IMR-90 (cell line): ENCODE results near the gene MUC20. TPM values are rescaled to one million over a fixed set of nuclear protein-coding genes. Genes with fewer than 3 reads are reported as not detected.

Experiments
- ATAC-seq: fragments of 200-7000 bp; cut with Tn5 transposase; 2 replicates; pipeline ENCODE4 v1.9.1; 2020; ENCODE audit warnings: low read depth, mild to moderate bottlenecking, moderate library complexity
- BruUV-seq: library from RNA; stranded (reverse); fragments of 400-500 nt; replicated peaks from 2 replicates; lab custom pipeline; 2021; lab: Mats Ljungman, UMichigan
- CTCF ChIA-PET: fragments of 300-600 bp; formaldehyde crosslinking; extraction: SDS; loops from one replicate; lab custom pipeline; 2021; ENCODE audit warnings: antibody characterized with exemption; lab: Yijun Ruan, JAX
- POLR2A ChIA-PET: fragments of 300-600 bp; sonication (Branson Sonifier 250); formaldehyde crosslinking; loops from one replicate; lab custom pipeline; 2022; ENCODE audit warnings: antibody characterized with exemption; ENCODE audit not compliant: unreplicated experiment; lab: Charles Lee
- DNase-seq: peaks from one replicate; pipeline ENCODE4 v3.0.0; 2013
- H2AFZ ChIP-seq: replicated peaks from 2 replicates; pipeline ENCODE3; 2013; ENCODE audit warnings: low read length, mild to moderate bottlenecking; ENCODE audit not compliant: poor library complexity
- H2AK5ac ChIP-seq: 2 replicates; pipeline ENCODE4 v1.6.1; 2013; ENCODE audit warnings: low read depth, low read length, inconsistent platforms
- H2AK9ac ChIP-seq: replicated peaks from 2 replicates; pipeline ENCODE3; 2013; ENCODE audit warnings: mild to moderate bottlenecking, low read depth, low read length, moderate library complexity; ENCODE audit not compliant: poor library complexity
- H2BK120ac ChIP-seq: 2 replicates; pipeline ENCODE4 v1.6.1; 2013; ENCODE audit warnings: low read depth, low read length, inconsistent platforms
- H2BK15ac ChIP-seq: 3 replicates; pipeline ENCODE4 v1.6.1; 2013; ENCODE audit warnings: low read depth, low read length, inconsistent platforms
- H2BK20ac ChIP-seq: 2 replicates; pipeline ENCODE4 v1.6.1; 2013; ENCODE audit warnings: low read depth, mild to moderate bottlenecking, inconsistent platforms, low read length, moderate library complexity
- H2BK5ac ChIP-seq: 2 replicates; pipeline ENCODE4 v1.6.1; 2013; ENCODE audit warnings: mild to moderate bottlenecking, low read depth, low read length, inconsistent platforms; ENCODE audit not compliant: poor library complexity, severe bottlenecking
- H3K14ac ChIP-seq: replicated peaks from 2 replicates; pipeline ENCODE4 v1.6.1; 2013; ENCODE audit warnings: low read depth, low read length, inconsistent platforms
- H3K18ac ChIP-seq: 2 replicates; pipeline ENCODE4 v1.6.1; 2013; ENCODE audit warnings: low read depth, low read length, control low read depth
- H3K23ac ChIP-seq: 2 replicates; pipeline ENCODE4 v1.6.1; 2013; ENCODE audit warnings: low read depth, low read length, inconsistent platforms
- H3K27ac ChIP-seq: 2 replicates; pipeline ENCODE4 v1.5.1; 2013; ENCODE audit warnings: mild to moderate bottlenecking, control low read depth, low read length; ENCODE audit not compliant: insufficient read depth
- H3K27me3 ChIP-seq: 2 replicates; pipeline ENCODE4 v1.6.1; 2013; ENCODE audit warnings: low read length; ENCODE audit not compliant: control insufficient read depth, insufficient read depth
- H3K36me3 ChIP-seq: 2 replicates; pipeline ENCODE4 v1.6.1; 2013; ENCODE audit warnings: low read length, mixed read lengths; ENCODE audit not compliant: control insufficient read depth, insufficient read depth
- H3K4ac ChIP-seq: 2 replicates; pipeline ENCODE4 v1.6.1; 2013; ENCODE audit warnings: low read depth, low read length, inconsistent platforms
- H3K4me1 ChIP-seq: 2 replicates; pipeline ENCODE4 v1.6.1; 2013; ENCODE audit warnings: low read length, mixed read lengths; ENCODE audit not compliant: control insufficient read depth, insufficient read depth
- H3K4me2 ChIP-seq: 2 replicates; pipeline ENCODE4 v1.6.1; 2013; ENCODE audit warnings: low read depth, mild to moderate bottlenecking, control low read depth, low read length, moderate library complexity
- H3K4me3 ChIP-seq: 2 replicates; pipeline ENCODE4 v1.5.1; 2013; ENCODE audit warnings: low read depth, mild to moderate bottlenecking, control low read depth, low read length, moderate library complexity; ENCODE audit not compliant: insufficient read depth
- H3K56ac ChIP-seq: 2 replicates; pipeline ENCODE4 v1.6.1; 2013; ENCODE audit warnings: low read length, inconsistent platforms; ENCODE audit not compliant: insufficient read depth; ENCODE audit errors: extremely low read depth
- H3K79me1 ChIP-seq, 2 experiments: 2 replicates each; pipeline ENCODE4 v1.6.1; 2013; ENCODE audit warnings: low read length in 2 of 2, inconsistent platforms in 1 of 2, low read depth in 1 of 2
- H3K9ac ChIP-seq: 2 replicates; pipeline ENCODE4 v1.6.1; 2013; ENCODE audit warnings: low read depth, low read length, control low read depth
- H3K9me1 ChIP-seq: 2 replicates; pipeline ENCODE4 v1.6.1; 2013; ENCODE audit warnings: low read length, inconsistent platforms; ENCODE audit not compliant: insufficient read depth
- H3K9me3 ChIP-seq: 2 replicates; pipeline ENCODE4 v1.6.1; 2013; ENCODE audit warnings: low read length; ENCODE audit not compliant: control insufficient read depth, insufficient read depth
- H4K20me1 ChIP-seq: 2 replicates; pipeline ENCODE4 v1.6.1; 2013; ENCODE audit warnings: low read length, inconsistent platforms; ENCODE audit not compliant: insufficient read depth
- H4K5ac ChIP-seq: 2 replicates; pipeline ENCODE4 v1.6.1; 2013; ENCODE audit warnings: mild to moderate bottlenecking, low read depth, low read length, control low read depth
- H4K8ac ChIP-seq, 2 experiments: 2 replicates each; pipeline ENCODE4 v1.6.1; 2013; ENCODE audit warnings: low read depth in 2 of 2, low read length in 2 of 2, control low read depth in 1 of 2, inconsistent platforms in 1 of 2
- H4K91ac ChIP-seq: 2 replicates; pipeline ENCODE4 v1.6.1; 2013; ENCODE audit warnings: low read depth, low read length, inconsistent platforms; ENCODE audit not compliant: insufficient read depth
- BHLHE40 ChIP-seq: fragments of 150-350 bp; IDR thresholded peaks from 2 replicates; pipeline ENCODE4 v1.6.1; 2016; ENCODE audit warnings: mild to moderate bottlenecking, low read depth, low read length
- CEBPB ChIP-seq: IDR thresholded peaks from 2 replicates; pipeline ENCODE4 v1.6.1; 2012; ENCODE audit warnings: low read depth, low read length, improper control_type of control experiment
- RCOR1 ChIP-seq: IDR thresholded peaks from 2 replicates; pipeline ENCODE4 v1.6.1; 2012; ENCODE audit warnings: mild to moderate bottlenecking, low read length, improper control_type of control experiment; ENCODE audit not compliant: insufficient replicate concordance
- RFX5 ChIP-seq: IDR thresholded peaks from 2 replicates; pipeline ENCODE4 v1.8.0; 2012; ENCODE audit warnings: low read depth, mild to moderate bottlenecking, low read length, moderate library complexity
- WGBS, 2 experiments: methylation state at CpG; one replicate each; pipeline versions ENCODE4 v1.1.5 to v1.1.7; 2013; ENCODE audit warnings: missing lambda C conversion rate in 2 of 2; ENCODE audit not compliant: insufficient read length in 1 of 2; ENCODE audit errors: extremely low coverage in 2 of 2; 5-methylcytosine and 5-hydroxymethylcytosine counted together
- dilution Hi-C: fragments of 300-500 bp; cut with HindIII; formaldehyde crosslinking; loops from one replicate; pipeline ENCODE4 v1.14.3; 2018; ENCODE audit warnings: low sequenced_read_pairs; ENCODE audit not compliant: unreplicated experiment
- in situ Hi-C: fragments of 300-500 bp; cut with MboI; formaldehyde crosslinking; loops from 3 replicates; pipeline ENCODE4 v1.14.3; 2019; ENCODE audit warnings: low sequenced_read_pairs, inconsistent platforms, mixed read lengths
- intact Hi-C: fragments of 100-400 bp; cut with micrococcal nuclease; formaldehyde crosslinking; loops from 2 replicates; pipeline ENCODE4 v1.10.0; 2022
- polyA plus RNA-seq, 3 experiments: library from polyadenylated mRNA; depleted of rRNA; stranded (reverse); fragments of >200 nt; gene quantifications; 2 replicates each; pipeline ENCODE4 v1.2.3, GENCODE V29; 2012; ENCODE audit warnings: low replicate concordance in 1 of 3
- total RNA-seq: library from RNA; depleted of rRNA; stranded (reverse); fragments of >200 nt; gene quantifications from 2 replicates; pipeline ENCODE4 v1.2.3, GENCODE V29; 2012

MUC20 gene
- total and polyA plus RNA-seq, 2 of the 4 experiments (the other 2 are of a cell fraction) = 0.12 TPM; not detected in 1

GRCh38 chr3:195715583-195716266 lies 5.1 kb upstream of the MUC20 start:
- no TSS peak for BruUV-seq
- H3K9me1 ChIP-seq = no peaks in the 10 kb centered on the region; the same call in 1 of the 2 replicates
- H3K56ac ChIP-seq = no peak overlapping the region
- CTCF ChIA-PET = no interaction called here
- H3K4me3 ChIP-seq = no peak overlapping the region
- no peak overlapping the region for H3K27ac ChIP-seq
- H3K4me2 ChIP-seq = no peak overlapping the region
- no peak overlapping the region for H3K4ac ChIP-seq
- no peak overlapping the region for H2AK9ac ChIP-seq
- H2BK5ac ChIP-seq = no peak overlapping the region
- peaks cover 22% of the 10 kb centered on the region for H3K27me3 ChIP-seq
- peak; percentile 65 for TF ChIP-seq BHLHE40
- peak; percentile 8; the same call in 1 of the 2 replicates for TF ChIP-seq CEBPB
- peak; percentile 62 for TF ChIP-seq RCOR1
- no peak for TF ChIP-seq RFX5
- H3K18ac ChIP-seq = no peak overlapping the region
- DNase-seq (peak; percentile 57), ATAC-seq (no peak)
- no peak overlapping the region for H3K9ac ChIP-seq
- no peak overlapping the region for H2BK20ac ChIP-seq
- H3K79me1 ChIP-seq = no peaks in the 10 kb centered on the region
- no peak overlapping the region for H4K91ac ChIP-seq
- H3K14ac ChIP-seq = no peak overlapping the region
- no peaks in the 10 kb centered on the region for H3K36me3 ChIP-seq
- intact Hi-C loops = no loop called here
- H4K8ac ChIP-seq = no peak overlapping the region
- no peaks in the 10 kb centered on the region for H3K4me1 ChIP-seq
- H4K5ac ChIP-seq = no peak overlapping the region
- in situ Hi-C loops = no loop called here
- no peak overlapping the region for H3K23ac ChIP-seq
- H2BK15ac ChIP-seq = no peak overlapping the region
- 80% methylated on average over 13 of the region's 14 CpGs; no CpG with 5 or more reads in 1 of the 2 experiments for WGBS, 2 experiments
- H2AK5ac ChIP-seq = no peak overlapping the region
- H3K9me3 ChIP-seq = no peaks in the 10 kb centered on the region
- H4K20me1 ChIP-seq = no peaks in the 10 kb centered on the region
- dilution Hi-C loops = no loop called here
- POLR2A ChIA-PET = no interaction called here
- no peak overlapping the region for H2AFZ ChIP-seq
- no peak overlapping the region for H2BK120ac ChIP-seq
